Measurements from ENCODE around the gene CRTC1.

- TF ChIP-seq CTCF (conservative IDR thresholded peaks at IDR 0.05; ENCODE audit: low read depth, low read length) (no peak), EZH2 (IDR thresholded peaks at IDR 0.05; ENCODE audit: borderline replicate concordance, low read depth, low read length, poor library complexity, severe bottlenecking) (no peak)
Measured at GRCh38 chr19:18666317-18666716, 17.2 kb upstream of the CRTC1 start.
